HG03095 (cell line): Measurements from ENCODE around the gene CRIM1.
A peak's percentile ranks its signal among the peaks of the same experiment; 100 is the strongest.

Experiments used
- ATAC-seq: cut with Tn5 transposase; IDR thresholded peaks from one replicate; pipeline ENCODE4 v1.9.1; 2021; ENCODE audit warnings: moderate library complexity; ENCODE audit not compliant: unreplicated experiment

CRIM1 gene

DNA sequence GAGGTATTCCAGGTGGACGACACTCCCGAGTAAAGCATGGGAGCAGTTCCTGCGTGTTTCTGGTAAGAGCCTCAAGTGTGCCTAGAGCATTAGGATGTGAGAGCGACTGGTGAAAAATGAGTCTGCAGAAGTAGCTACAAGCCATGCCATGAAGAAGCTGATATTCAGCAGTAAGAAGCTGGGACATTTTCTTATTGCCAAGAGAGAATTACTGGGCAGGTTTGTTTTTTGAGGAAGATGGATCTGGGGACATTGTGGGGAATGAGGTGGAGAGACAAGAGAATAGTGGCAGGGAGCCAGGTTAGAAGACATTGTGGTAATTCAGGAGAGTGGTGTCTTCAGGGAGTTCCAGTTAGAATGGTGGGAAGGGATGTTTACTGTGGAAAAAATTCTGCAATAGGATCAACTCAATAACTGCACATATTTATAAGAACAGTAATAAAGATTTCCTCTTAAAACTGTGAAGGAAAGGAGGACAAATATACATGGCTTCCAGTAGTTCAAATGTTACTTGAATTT, 38.2 kb downstream of the CRIM1 start:
- ATAC-seq = no peak

DNA sequence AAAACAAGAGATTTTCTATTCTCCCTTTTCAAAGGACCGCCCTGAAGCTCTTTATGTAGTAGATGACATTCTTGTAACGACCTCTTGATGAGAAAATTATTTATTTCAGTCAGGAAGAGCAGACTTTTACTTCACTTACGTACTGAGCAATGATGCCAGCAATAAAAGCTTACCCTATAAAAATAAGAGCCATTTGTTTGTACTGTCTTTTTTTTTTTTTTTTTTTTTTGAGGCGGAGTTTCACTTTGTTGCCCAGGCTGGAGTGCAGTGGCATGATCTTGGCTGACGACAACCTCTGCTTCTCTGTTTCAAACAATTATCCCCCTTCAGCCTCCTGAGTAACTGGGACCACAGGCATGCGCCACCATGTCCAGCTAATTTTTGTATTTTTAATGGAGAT, 39.2 kb downstream of the CRIM1 start:
- no peak for ATAC-seq

DNA sequence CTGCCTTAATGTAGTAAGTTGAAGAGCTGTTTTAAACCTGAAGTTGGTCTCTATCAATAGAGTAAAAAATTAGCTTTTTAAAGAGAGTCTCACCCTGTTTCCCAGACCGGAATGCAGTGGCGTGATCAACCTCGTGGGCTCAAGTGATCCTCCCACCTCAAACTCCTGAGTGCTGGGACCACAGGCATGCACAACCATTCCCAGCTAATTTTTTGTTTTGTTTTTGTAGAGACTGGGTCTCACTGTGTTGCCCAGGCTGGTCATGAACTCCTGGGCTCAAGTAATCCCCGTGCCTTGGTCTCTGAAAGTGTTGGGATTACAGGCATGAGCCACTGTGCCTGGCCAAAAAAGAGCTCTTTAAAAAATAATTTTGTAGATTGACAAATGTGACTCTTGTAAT, 40.3 kb downstream of the CRIM1 start:
- ATAC-seq = no peak

DNA sequence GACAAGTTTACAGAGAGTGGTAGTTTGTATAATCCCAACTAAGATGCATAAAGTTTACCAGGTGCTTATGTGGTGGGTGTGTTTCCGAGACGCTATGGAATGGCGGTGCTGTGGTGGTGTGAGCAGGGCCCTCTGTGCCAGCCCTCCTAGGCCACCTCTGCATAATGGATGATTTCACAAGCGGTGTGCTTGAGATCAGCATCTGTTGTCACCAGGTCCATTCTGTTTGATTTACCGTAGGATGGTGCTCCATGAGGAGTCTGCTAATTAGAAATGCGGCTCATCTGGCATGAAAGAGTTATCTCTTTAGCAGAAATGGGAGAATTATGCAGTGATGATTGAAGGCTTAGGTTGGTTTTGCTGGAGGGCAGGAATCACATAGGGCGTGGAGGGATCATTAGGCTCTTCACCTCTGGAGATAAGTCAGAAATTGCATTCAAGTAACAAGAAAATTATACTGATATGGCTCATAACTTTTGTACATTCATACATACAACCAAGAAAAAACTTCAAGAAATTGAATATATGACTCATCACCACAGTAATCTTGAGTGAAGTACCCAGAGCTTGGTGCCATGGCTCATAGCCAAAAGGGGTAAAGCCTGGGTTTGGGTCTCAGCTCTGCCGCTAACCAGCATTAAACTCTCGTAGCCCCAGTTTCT, 41.4 kb downstream of the CRIM1 start:
- no peak for ATAC-seq

DNA sequence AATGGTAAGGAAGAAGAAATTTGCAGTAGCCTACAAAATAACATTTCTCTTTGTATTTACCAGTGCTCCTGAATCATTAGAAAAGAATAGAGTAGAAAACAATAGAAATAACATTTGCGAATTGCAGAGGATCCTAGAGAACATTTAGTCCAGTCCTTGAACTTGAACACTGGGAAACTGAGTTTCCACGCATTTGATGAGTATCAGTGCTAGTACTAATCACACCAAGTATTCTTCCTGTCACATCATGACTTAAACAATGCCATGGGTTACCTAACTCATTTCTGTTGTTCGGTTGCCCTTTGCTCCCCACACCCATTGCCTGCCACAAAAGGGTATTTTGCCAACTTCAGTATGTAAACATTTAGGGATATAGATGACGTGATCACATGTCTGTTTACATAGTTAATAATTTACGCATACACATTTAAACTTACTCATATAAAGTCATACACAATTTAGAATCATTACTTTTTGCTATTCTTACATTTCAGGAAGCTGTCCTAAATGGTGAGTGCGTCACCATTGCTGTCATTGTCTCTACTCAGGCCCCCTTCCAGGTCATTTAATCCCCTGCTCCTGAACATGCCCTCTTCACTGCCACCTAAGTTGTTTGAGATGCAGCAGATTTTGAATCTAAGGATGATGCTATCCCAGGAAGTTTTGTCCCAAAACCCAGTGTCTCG, 42.3 kb downstream of the CRIM1 start:
- no peak for ATAC-seq

DNA sequence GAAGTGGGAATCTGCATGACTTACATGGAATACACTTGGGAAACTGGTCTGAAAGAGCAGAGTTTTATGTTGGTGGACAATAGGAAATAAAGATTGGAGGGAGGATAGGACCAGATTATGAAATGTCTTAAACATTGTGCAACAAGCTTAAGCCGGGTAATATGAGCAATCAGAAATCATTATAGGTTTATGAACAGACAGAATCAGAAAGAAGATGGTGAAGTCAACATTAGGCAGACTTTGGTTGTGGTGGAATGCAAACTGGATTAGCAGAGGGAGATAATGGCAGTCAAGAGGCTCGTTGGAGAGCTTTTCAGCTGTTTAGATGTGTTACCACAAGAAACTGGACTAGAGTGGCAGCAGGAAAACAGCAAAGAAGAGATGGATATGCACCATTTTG, 43.5 kb downstream of the CRIM1 start:
- no peak for ATAC-seq

DNA sequence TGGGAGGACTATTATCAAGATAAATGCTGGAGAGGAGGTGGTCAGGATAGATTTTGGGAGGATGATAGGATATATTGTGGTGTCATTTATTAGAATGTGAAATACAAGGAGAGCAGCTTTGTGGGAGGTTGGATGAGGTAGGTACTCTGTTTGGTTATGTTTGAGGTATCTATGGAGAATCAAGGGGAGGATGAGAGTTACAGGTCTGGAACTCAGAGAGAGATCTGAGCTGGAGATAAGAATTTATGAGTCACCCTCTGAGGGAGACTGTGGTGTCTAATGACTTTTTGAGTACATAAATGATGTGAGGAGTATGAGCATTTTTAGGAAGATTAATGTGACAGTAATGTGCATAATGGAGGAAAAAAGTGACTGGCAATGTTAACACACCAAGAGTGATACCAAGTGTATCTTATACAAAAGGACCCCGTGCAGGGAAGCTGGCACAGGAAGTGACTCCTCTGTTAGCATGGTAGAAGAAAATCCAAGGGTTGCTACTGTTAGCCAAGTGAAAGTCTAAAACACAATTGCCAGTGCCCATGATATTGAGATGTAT, 48.2 kb downstream of the CRIM1 start:
- ATAC-seq = no peak

DNA sequence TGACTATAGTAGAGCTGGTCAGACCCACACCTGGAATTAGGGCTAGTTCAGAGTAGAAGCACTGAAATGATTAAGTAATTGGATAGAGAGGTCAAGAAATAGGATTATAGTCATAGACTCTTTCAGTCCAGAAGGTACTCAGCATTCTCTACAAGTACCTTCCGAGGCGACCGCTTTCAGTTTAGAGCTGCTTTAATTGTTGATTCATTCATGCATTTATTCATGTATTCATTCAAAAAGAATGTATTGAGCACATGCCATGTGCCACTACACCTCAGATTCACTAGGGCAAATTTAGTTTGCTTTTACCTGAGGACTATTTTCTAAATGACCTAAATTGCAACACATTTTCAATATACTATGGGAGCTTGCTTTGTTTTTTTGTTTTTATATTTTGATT, 48.7 kb downstream of the CRIM1 start:
- no peak for ATAC-seq

DNA sequence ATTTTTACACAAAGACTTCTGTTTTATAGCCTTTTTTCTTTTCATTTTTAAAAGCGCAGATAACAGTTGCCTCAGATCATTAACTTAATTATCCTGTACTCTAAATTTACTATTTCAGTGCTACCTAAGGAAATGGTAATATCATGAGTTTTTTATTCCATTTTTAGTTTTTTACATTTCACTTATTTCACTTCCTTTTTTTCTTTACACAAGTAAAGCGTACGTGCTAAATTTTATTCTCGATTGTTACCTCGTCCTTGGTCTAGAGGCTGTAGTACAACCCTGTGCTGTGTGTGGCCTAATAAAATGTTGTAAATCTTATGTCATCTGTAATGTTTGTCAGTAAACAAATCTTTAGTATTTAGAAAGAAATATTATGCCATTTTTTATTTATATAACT, 49.2 kb downstream of the CRIM1 start:
- peak; percentile 70 for ATAC-seq

DNA sequence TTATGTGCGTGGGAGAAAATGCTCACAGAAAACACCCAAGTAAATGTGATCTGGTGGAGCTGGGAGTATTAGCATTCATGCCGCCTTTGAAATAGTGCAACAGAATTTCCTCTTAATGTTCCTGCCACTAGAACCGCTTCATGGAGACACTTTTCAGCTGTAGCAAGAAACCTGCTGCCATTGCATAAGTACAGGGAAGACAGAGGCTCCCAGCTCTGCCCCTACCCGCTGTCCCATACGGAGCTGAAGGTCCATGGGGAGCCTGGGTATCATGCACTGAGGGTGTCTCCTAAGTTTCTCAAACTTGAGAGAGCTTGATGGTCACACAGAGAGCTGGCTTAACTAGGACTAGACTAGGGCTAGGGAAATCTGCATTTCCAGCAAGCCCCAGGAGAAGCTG, 49.6 kb downstream of the CRIM1 start:
- ATAC-seq = no peak

DNA sequence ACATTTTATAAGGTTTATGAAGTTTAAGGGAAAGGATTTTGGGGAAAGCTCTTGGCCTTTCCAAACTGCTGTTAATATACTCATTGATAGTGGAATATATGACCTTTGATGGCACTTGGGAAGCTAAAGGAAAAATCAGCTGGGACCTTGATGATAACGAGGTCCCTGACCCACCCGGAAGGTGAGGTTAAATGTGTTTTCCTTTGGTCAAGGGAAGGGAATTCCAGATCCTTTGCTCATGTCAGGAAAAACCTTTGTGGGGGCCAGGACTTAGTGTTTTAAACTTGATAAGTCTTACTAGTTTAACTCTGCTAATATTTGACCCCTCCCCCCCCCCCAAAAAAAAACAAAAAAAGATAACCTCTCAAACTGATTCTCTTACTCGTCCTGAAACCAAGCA, 50.7 kb downstream of the CRIM1 start:
- no peak for ATAC-seq

DNA sequence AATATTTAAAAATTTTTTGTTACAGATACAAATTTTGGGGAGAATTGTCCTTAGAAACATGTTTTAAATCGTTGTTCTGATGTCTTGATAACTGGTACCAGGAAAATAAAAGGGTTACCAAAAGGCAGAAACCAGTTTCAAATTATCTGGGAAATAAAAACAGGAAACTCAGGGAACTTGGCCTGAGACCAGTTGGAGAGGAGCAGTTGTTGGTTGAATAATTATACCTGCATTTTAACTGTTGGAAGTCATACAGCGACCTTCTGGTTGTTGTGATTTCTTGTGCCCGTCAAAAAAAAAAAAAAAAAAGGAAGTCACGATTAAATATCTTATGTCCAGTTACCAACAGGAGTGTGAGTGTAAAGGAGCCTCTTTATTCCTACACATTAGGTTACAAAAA, 51.8 kb downstream of the CRIM1 start:
- no peak for ATAC-seq

DNA sequence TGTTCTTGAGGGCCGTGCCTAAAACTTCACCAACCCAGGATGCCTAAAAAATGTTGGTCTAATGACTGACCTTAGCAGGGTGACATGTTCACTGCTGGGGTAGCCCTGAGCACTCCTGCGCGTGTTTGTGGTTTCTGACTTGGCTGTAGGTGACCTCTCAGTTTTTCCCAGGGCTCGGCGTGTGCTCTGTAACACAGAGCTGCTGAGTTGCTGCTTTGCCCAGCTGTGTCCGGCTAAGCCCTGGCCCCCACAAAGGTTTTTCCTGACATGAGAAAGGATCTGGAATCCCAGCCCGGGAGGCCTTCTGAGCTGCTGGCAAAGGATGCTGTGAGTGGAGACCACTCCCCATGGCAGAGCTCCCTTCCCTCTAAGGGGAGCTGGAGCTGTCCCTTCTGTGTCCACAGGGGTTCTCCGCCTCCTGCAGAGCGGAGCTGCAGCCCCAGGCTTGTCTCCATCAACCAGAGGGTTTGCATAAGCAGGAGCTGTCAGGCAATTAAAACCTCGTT, 52.7 kb downstream of the CRIM1 start:
- no peak for ATAC-seq

DNA sequence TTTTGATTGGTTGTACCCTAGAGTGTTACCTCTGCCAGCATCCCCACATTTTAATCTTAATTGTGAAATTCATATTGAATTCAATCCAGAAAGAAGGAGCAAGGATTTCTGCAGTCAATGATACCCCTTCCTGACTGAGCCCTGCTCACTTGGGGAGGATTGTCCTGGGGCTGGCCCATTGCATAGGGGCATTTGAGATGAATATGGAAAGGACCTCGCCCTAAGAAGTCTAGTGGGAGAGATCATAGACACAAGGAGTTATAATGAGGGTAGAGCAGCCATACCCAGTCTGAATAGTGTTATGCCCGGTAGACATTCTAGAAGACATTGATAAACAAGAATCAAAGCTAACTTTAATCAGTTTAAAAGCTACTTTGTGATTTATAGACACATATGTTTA, 53.8 kb downstream of the CRIM1 start:
- no peak for ATAC-seq

DNA sequence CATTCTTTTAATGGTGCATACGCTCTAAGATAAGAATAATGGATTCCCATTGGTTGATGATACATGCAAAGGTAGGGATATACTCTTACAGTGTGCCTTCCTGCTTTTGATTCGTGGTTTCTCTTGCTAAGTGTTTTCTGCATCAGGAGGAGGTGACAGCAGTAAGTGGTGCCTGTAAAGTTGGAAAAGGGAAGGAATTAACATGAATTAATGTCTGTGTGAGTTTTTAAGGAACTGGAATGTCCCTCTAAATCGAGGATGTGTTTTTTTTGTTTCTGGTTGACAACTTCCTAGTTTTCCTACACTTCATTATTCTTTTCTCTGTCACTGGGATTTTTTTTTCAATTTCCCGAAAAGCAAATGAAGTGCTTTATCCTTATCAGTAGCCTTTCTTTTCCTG, 54.4 kb downstream of the CRIM1 start:
- no peak for ATAC-seq

DNA sequence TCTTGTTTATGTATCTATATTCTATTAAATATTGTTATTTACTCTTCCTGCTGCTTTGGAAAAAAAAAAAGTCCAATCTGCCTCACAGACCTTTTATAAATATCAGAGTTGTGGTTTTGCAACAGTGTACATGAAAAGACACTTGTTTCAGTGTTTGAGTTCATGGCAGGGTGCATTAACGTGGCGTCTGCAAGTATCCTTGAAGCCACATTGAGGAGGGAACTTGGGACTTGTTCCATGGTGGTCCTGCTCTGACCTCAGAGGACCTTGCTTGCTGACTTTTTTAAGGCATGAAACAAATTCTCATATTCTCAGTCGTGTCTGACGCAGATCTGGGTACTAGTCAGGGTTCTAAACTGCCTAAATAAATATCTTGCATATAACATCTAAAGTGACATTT, 55.1 kb downstream of the CRIM1 start:
- ATAC-seq = no peak

DNA sequence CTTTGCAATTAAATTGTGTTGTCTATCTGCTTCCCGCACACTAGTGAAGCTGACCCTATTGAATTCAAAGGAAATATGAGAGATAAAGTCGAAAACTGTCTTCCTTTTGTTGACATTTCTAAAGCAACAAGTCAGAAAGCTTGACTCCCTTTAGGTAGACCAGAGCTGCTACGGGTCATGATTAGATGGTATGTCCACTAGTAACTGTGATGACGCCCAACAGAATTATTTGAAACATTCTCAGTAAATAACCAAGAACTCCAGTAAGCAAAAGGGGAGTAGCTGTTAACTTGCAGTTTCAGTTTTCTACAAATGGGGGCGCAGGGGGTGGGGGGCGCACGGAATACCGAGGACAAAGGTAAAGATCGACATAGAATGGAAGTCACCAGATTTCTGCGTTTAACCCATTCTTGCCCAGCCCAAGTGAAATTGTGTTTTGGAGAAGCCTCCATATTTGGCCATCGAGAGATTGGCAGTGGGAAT, 56.4 kb downstream of the CRIM1 start:
- no peak for ATAC-seq

DNA sequence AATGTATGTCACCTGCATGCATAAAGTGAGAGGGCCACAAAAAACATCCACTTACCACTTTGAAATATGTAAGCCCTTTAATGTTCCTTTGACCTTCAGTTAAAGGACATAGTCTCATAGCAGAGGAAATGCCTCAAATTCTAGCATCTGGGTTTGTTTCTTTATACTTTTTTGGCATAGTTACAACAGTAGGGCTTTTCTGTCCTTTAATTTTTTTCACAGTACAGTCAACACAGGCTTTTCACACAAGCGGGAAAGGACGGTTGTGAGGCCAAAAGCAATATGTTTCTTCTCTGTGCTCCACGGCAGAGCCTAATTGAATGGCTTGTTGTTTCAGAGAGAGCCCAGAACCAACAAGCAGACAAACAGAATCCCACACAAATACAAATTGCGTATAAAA, 57.6 kb downstream of the CRIM1 start:
- ATAC-seq = no peak

DNA sequence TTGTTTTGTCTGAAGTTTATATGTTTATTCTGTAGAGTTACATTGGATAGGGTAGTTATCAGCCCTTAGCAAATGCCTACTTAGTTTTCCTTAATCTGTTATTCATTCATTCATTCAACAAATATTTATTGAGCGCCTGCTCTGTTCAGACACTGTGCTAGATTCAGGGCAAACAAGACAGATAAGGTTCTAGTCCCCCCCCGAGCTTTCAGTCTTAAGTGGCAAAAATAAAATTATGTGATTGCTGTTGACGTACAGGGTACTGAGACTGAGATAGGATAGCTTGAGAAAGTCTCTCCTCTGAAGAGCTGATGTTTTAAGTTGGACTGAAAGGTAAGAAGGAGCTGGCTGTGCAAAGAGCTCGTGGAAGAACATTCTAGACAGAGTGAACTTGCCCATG, 58.7 kb downstream of the CRIM1 start:
- ATAC-seq = no peak

DNA sequence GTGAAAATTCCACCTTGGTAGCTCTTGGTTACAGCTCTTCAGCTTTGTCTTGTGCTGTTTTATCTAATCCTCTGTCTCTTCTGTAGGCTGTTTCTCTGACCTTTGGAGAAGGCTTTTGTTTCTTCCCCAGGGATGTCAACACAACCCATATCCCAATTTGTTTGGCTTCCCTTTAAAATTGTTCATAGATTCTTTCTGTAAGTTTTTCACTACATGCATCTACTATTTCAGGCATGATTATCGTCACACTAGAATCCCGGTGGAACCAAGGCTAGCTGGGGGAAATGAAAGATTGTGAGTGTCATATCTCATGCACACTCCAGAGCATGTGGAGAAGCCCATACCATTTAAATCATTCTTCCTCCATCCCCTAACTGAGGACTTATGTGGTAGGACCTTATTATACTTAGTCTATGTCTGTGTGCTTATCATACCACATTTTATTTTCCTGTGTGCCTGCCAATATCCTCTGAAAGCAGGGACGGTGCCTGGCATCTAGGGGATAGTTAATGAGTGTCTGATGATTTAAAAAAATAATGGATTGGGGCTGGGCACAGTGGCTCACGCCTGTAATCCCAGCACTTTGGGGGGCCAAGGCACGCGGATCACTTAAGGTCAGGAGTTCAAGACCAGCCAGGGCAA, 59.9 kb downstream of the CRIM1 start:
- ATAC-seq = no peak

DNA sequence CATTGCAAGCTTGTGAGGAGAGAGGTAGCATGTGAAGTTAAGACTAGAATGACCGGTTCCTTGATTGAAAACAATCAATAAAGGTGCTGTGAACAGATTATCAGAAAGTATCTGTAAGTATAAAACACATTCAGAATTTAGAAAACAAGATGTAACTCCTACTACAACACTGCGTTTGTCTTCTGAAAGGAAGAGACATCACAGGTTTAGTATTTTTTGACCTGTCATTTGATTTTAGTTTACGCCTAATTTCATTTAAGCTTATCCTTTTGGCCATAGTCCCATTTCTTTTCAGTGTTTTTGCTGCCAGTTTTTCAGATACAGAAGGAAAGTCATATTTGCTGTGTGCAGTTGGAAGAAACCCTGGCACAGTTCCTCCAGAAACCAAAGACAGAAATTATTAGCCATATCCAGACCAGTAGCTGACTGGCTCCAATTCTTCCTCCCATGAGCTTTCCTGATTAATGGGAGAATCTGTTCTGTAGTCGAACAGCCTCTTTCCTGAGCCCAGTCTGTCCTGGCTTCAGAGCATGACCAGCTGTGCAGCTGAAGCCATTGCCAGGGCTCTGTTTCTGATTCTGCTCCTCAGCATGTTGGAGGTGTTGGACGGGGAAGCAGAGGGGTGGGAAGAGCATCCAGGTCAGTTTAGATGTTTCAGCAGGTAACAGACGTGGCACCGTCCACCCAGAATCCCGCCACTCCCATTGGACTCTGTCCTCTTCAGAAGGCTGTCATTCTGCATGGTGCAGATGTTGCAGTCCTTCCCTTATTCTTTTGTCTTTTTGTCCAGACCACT, 61.0 kb downstream of the CRIM1 start:
- no peak for ATAC-seq
